OCI-LY7 (cell line): Measurements from ENCODE around the gene SACS. TPM values are rescaled to one million over a fixed set of nuclear protein-coding genes. Genes with fewer than 3 reads are reported as not detected.

Experiments
- BruUV-seq: library from RNA; stranded (reverse); fragments of 400-500 nt; replicated peaks from 2 replicates; lab custom pipeline; 2021; lab: Mats Ljungman, UMichigan
- CTCF ChIA-PET: fragments of 300-600 bp; sonication (Branson Sonifier 250); formaldehyde crosslinking; loops from one replicate; lab custom pipeline; 2022; ENCODE audit warnings: antibody characterized with exemption; ENCODE audit not compliant: unreplicated experiment; lab: Charles Lee
- POLR2A ChIA-PET: fragments of 300-600 bp; sonication (Branson Sonifier 250); formaldehyde crosslinking; loops from one replicate; lab custom pipeline; 2022; ENCODE audit warnings: antibody characterized with exemption; lab: Charles Lee
- DNase-seq: peaks from one replicate; pipeline ENCODE4 v3.0.0-alpha.2; 2015; ENCODE audit warnings: low spot score
- H2AFZ ChIP-seq: fragments of 200-600 bp; sonication (generic), shearing (Covaris generic); 2 replicates; pipeline ENCODE4 v1.6.1; 2014; ENCODE audit warnings: mild to moderate bottlenecking, antibody characterized with exemption, low read length, moderate library complexity
- H3K27ac ChIP-seq: fragments of 200-600 bp; sonication (generic); 2 replicates; pipeline ENCODE4 v1.5.1; 2014; ENCODE audit warnings: mixed run types, low read depth, mild to moderate bottlenecking, moderate library complexity, low read length, inconsistent platforms; ENCODE audit not compliant: poor library complexity, severe bottlenecking
- H3K36me3 ChIP-seq: fragments of 200-600 bp; sonication (generic); 2 replicates; pipeline ENCODE4 v1.6.1; 2014; ENCODE audit warnings: mild to moderate bottlenecking, antibody characterized with exemption, low read length, moderate library complexity, mixed read lengths; ENCODE audit not compliant: insufficient read depth
- H3K4me1 ChIP-seq: fragments of 200-600 bp; sonication (generic); 2 replicates; pipeline ENCODE4 v1.5.1; 2014; ENCODE audit warnings: mild to moderate bottlenecking, low read length; ENCODE audit not compliant: insufficient read depth, poor library complexity, severe bottlenecking
- H3K4me2 ChIP-seq: fragments of 200-600 bp; sonication (generic); 2 replicates; pipeline ENCODE4 v1.6.1; 2014; ENCODE audit warnings: mild to moderate bottlenecking, low read length
- H3K4me3 ChIP-seq: fragments of 200-600 bp; sonication (generic); 2 replicates; pipeline ENCODE4 v1.5.1; 2014; ENCODE audit warnings: mild to moderate bottlenecking, low read depth, low read length; ENCODE audit not compliant: poor library complexity, severe bottlenecking
- H3K79me2 ChIP-seq: fragments of 200-600 bp; sonication (generic); 2 replicates; pipeline ENCODE4 v1.6.1; 2016; ENCODE audit warnings: low read depth, mild to moderate bottlenecking, low read length, moderate library complexity, mixed read lengths; ENCODE audit not compliant: insufficient read depth
- H3K9me2 ChIP-seq: fragments of 200-600 bp; sonication (generic); 2 replicates; pipeline ENCODE4 v1.6.1; 2016; ENCODE audit warnings: mild to moderate bottlenecking, low read length, mixed read lengths; ENCODE audit not compliant: insufficient read depth
- H3K9me3 ChIP-seq: fragments of 200-600 bp; sonication (generic); 2 replicates; pipeline ENCODE4 v1.6.1; 2014; ENCODE audit warnings: mild to moderate bottlenecking, mixed run types, low read length, mixed read lengths
- H4K20me1 ChIP-seq: fragments of 200-600 bp; sonication (generic); 2 replicates; pipeline ENCODE4 v1.6.1; 2014; ENCODE audit warnings: mild to moderate bottlenecking, antibody characterized with exemption, low read length, moderate library complexity, mixed read lengths; ENCODE audit not compliant: insufficient read depth
- EZH2phosphoT487 ChIP-seq: fragments of 200-600 bp; sonication (generic); IDR thresholded peaks from 2 replicates; pipeline ENCODE4 v1.6.1; 2018; ENCODE audit warnings: low read depth, borderline replicate concordance, mild to moderate bottlenecking, mixed run types, antibody characterized with exemption, low read length, moderate library complexity, mixed read lengths
- intact Hi-C: fragments of 100-400 bp; cut with micrococcal nuclease; formaldehyde crosslinking; loops from one replicate; pipeline ENCODE4 v1.10.0; 2022; ENCODE audit not compliant: unreplicated experiment
- total RNA-seq, 2 experiments: library from RNA; depleted of rRNA in 1 of 2; stranded (reverse); fragments of >200 nt in 1 of 2; shearing (Covaris generic) in 1 of 2; gene quantifications; 2 replicates each; pipeline ENCODE4 v1.2.3, GENCODE V29; 2014 to 2022
- TF ChIP-seq, protein P1 (sequence below): fragments of 200-600 bp; sonication (generic); conservative IDR thresholded peaks from 2 replicates; pipeline ENCODE4 v1.5.1; 2014; ENCODE audit warnings: mild to moderate bottlenecking, antibody characterized with exemption, low read length, moderate library complexity, mixed read lengths

Gene SACS
- total RNA-seq, 2 experiments from 2014 or later: 9.8 to 22.6 TPM

DNA sequence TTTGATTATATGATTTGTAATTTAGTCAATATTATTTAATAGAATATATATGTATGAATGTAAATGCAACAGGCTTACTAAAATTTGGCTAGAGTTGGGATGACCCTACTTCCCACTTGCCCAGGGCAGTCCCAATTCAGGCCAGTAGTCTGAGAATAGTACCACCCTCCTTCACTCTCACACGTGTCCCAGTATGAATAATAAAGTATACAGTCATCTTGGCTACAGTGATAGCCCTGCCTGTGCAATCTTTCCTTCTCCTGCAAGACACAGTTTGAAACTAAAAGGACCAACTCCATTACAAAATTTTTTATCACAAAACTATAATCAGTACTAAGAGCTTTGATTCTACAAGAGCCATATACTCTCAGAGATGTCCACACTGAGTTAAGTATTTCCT lies 76.2 kb downstream of the SACS start:
- no peaks in the 10 kb centered on the region for H3K9me3 ChIP-seq
- intact Hi-C loops: no loop called here
- ChIA-PET CTCF (no interaction called here), POLR2A (no interaction called here)
- H4K20me1 ChIP-seq: no peaks in the 10 kb centered on the region
- no peaks in the 10 kb centered on the region for H3K4me1 ChIP-seq
- no peak overlapping the region for H3K27ac ChIP-seq
- no TSS peak for BruUV-seq
- no peak for DNase-seq
- H3K4me2 ChIP-seq: no peak overlapping the region
- H3K4me3 ChIP-seq: no peak overlapping the region
- H2AFZ ChIP-seq: no peak overlapping the region
- no peaks in the 10 kb centered on the region for H3K9me2 ChIP-seq
- H3K79me2 ChIP-seq: no peaks in the 10 kb centered on the region
- H3K36me3 ChIP-seq: peaks cover 33% of the 10 kb centered on the region
- TF ChIP-seq, protein P1, sequence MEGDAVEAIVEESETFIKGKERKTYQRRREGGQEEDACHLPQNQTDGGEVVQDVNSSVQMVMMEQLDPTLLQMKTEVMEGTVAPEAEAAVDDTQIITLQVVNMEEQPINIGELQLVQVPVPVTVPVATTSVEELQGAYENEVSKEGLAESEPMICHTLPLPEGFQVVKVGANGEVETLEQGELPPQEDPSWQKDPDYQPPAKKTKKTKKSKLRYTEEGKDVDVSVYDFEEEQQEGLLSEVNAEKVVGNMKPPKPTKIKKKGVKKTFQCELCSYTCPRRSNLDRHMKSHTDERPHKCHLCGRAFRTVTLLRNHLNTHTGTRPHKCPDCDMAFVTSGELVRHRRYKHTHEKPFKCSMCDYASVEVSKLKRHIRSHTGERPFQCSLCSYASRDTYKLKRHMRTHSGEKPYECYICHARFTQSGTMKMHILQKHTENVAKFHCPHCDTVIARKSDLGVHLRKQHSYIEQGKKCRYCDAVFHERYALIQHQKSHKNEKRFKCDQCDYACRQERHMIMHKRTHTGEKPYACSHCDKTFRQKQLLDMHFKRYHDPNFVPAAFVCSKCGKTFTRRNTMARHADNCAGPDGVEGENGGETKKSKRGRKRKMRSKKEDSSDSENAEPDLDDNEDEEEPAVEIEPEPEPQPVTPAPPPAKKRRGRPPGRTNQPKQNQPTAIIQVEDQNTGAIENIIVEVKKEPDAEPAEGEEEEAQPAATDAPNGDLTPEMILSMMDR: no peak
- TF ChIP-seq EZH2phosphoT487: no peak

DNA sequence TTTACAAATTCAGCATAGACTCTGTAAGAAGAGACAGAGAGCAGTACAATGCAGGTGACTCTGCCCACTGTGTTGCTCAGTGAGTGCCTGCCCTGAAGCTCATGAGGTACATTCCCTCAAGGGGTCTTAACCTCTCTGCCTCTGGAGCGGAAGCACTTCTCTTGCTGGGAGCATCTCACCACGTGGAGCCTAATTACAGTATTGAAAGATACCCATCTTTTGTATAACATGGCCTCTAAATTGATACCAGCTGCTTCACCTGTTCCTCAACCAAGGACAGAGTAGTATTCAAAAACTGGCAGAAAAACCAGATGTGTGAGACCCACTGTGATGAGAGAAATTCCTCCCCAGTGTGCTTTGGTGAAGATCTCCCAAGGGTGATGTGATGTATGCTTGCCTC lies 77.1 kb downstream of the SACS start:
- H3K9me3 ChIP-seq: no peaks in the 10 kb centered on the region
- peaks cover 33% of the 10 kb centered on the region for H3K36me3 ChIP-seq
- no peak for DNase-seq
- H3K4me1 ChIP-seq: no peaks in the 10 kb centered on the region
- H3K4me3 ChIP-seq: no peak overlapping the region
- H3K27ac ChIP-seq: no peak overlapping the region
- H3K4me2 ChIP-seq: no peak overlapping the region
- H3K9me2 ChIP-seq: no peaks in the 10 kb centered on the region
- ChIA-PET POLR2A (no interaction called here), CTCF (no interaction called here)
- intact Hi-C loops: no loop called here
- H2AFZ ChIP-seq: no peak overlapping the region
- no TSS peak for BruUV-seq
- H3K79me2 ChIP-seq: no peaks in the 10 kb centered on the region
- no peaks in the 10 kb centered on the region for H4K20me1 ChIP-seq
- TF ChIP-seq EZH2phosphoT487: no peak
- TF ChIP-seq, protein P1: no peak

GRCh38 chr13:23354520-23354919 lies 79.0 kb downstream of the SACS start:
- H3K4me3 ChIP-seq: no peak overlapping the region
- BruUV-seq: no TSS peak
- H3K4me1 ChIP-seq: no peaks in the 10 kb centered on the region
- no peaks in the 10 kb centered on the region for H4K20me1 ChIP-seq
- H3K27ac ChIP-seq: no peak overlapping the region
- POLR2A ChIA-PET: interaction anchor here (1.3 kb wide), 1 partner anchor 9 kb away, joined by 6 read pairs; no protein-coding TSS in a partner anchor
- intact Hi-C loops: no loop called here
- no peaks in the 10 kb centered on the region for H3K9me2 ChIP-seq
- no peak for TF ChIP-seq EZH2phosphoT487
- TF ChIP-seq, protein P1: no peak
- no peak for DNase-seq
- H3K4me2 ChIP-seq: no peak overlapping the region
- H2AFZ ChIP-seq: no peak overlapping the region
- H3K79me2 ChIP-seq: no peaks in the 10 kb centered on the region
- H3K36me3 ChIP-seq: peaks cover 33% of the 10 kb centered on the region
- CTCF ChIA-PET: no interaction called here
- no peaks in the 10 kb centered on the region for H3K9me3 ChIP-seq
